ENCODE results near the gene TMCC1.

Gene TMCC1

DNA sequence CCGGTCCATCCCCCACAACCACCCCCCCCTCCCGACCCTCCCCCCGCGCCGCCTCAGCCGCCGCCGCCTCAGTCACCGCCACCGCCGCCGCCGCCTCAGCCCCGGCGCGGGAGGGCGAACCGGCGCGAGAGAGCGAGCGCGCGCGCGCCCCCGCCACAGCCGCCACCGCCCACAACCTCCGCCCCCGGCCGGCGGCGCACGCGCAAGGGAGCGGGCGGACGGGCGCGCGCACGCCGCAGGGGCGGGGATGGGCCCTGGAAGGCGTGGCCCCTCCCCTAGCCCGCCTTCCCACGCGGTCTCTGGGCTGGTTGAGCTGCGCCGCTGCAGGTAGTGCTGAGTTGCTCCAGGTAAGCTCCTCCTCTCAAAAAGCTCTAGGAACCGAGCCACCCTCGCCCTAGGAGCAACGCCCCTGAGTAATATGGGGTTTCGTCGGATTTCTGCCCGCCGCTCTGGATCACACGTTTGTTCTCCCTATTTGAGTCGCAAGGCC lies at the start of gene TMCC1:
TMCC1 (minus strand) TSS at position 131 of the 490 bp plus-strand sequence.
- TF ChIP-seq, protein P1, sequence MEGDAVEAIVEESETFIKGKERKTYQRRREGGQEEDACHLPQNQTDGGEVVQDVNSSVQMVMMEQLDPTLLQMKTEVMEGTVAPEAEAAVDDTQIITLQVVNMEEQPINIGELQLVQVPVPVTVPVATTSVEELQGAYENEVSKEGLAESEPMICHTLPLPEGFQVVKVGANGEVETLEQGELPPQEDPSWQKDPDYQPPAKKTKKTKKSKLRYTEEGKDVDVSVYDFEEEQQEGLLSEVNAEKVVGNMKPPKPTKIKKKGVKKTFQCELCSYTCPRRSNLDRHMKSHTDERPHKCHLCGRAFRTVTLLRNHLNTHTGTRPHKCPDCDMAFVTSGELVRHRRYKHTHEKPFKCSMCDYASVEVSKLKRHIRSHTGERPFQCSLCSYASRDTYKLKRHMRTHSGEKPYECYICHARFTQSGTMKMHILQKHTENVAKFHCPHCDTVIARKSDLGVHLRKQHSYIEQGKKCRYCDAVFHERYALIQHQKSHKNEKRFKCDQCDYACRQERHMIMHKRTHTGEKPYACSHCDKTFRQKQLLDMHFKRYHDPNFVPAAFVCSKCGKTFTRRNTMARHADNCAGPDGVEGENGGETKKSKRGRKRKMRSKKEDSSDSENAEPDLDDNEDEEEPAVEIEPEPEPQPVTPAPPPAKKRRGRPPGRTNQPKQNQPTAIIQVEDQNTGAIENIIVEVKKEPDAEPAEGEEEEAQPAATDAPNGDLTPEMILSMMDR (conservative IDR thresholded peaks at IDR 0.05): no peak
- H3K27ac ChIP-seq: peak within 1 kb of the TSS; percentile 96

DNA sequence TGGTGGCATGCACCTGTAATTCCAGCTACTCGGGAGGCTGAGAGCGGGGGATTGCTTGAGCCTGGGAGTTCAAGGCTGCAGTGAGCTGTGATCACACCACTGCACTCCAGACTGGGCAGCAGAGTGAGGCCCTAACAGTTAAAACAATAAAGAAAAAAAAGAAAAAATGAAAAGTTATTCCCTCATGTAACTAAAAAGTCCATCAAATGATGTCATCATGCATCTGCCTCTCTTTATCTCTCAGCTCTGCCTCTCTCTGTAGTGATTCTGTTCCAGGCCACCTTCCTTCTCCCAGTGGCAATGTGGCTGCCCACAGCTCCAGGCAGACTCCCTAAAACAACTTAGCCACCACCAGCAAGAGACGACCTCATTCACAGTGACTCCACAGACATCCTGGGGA lies 49.5 kb upstream of the TMCC1 start:
- TF ChIP-seq, protein P1 (conservative IDR thresholded peaks at IDR 0.05): no peak
- H3K27ac ChIP-seq: no peak overlapping the region

DNA sequence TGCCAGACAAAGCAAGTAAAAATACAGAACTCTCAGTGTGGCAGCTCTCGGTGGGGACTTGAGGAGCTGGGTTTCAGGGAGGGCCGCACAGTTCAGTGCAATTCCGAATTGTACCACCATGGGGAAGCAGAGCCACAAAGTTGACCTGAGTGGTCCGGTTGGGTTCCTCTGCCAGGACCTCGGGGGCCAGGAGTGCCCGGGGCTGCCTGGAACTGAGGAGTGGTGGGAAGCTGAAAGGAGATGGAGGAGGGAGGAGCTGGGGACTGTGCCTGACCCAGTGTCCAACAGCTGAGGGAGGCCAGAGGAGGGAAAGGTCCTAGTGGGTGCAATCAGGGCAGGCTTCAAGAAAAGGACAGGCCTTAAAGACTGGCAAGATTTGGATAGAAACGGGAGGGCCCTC lies 48.8 kb upstream of the TMCC1 start:
- H3K27ac ChIP-seq: no peak overlapping the region
- TF ChIP-seq, protein P1 (conservative IDR thresholded peaks at IDR 0.05): peak; percentile 82

DNA sequence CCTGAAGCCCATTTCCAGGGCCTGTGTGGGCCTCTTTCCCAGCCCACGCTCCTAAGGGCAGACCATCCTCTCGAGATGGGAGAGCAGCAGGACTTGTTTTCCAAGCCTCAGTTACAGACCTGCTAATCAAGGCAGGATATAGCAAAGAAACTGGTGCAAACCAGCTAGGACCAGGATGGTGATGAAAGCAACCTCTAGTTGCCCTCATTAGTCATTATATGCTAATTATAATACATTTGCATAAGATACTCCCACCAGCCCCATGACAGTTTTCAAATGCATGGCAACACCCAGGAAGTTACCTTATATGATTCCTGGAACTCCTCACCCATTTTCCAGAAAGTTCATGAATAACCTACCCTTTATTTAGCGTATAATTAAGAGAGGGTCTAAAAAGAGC lies 46.6 kb upstream of the TMCC1 start:
- no peak overlapping the region for H3K27ac ChIP-seq
- TF ChIP-seq, protein P1 (conservative IDR thresholded peaks at IDR 0.05): no peak

DNA sequence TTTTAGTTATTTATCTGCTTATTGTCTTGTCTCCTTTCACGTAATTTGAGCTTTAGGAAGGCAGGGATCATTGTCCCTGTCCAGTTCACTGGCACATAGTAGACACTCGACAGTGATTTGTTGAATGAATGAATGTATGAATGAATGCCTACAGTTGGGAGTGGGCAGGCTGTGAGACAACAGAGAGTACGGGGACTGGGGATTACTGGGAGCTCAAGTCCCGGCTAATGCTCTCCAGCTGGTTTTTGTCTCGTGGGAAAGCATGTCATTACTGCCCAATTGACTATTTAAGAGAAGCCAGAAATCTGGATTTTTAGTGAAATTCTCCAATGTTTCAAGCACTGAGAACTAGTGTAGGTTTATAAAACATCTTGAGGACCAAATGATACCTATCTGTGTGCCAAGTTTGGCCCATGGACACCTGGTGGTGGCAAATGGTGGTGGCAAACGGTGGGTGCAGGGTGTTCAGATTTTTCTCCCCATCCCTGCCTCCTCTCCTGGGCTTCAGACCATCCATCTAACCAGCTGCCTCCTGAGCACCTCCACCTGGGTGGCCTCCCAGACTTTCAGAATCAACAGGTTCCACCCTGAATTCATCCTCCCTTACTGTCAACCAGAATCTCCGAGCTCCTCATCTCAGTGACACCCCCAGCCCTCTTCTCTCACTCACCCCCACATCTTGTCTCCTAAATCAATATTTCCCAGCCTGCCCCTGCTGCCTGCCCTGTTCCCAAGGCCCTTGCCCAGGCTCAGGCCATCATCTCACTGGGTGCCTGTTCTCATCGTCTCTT lies 44.8 kb upstream of the TMCC1 start:
- no peak overlapping the region for H3K27ac ChIP-seq
- TF ChIP-seq, protein P1 (conservative IDR thresholded peaks at IDR 0.05): no peak

DNA sequence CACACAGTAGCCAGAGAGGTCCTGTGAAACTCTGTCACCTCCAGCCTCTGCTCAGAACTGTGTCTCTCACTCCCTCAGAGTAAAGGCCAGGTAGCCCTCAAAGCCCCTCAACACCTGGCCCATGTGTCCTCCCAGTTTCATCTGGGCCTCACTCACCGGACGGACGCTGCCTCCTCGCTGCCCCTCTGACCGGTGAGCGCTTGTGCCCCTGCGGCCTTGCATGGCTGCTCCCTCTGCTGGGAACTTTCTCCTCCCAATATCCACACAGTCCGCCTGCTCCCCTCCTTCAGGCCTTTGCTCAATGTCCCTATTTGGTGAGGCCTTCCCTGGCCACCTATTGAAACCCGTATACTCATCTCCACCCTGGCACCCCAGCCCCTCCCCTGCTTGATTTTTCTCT lies 44.2 kb upstream of the TMCC1 start:
- no peak overlapping the region for H3K27ac ChIP-seq
- TF ChIP-seq, protein P1 (conservative IDR thresholded peaks at IDR 0.05): no peak

DNA sequence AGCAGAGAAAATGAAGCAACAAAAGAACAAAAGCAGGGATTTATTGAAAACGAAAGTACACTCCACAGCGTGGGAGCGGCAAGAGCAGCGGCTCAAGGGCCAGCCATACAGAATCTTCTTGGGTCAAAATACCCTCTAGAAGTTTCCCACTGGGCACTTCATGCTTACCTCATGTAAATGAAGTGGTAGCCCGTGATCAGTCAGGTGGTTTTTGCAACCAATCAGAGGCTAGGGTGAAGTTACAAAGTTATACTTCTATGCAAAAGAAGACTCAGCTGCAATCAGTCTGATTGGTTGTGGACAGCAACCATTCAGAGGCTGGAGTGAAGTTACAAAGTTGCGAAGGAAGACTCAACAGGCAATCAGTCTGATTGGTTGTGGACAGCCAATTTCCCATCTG lies 43.2 kb upstream of the TMCC1 start:
- TF ChIP-seq, protein P1 (conservative IDR thresholded peaks at IDR 0.05): no peak
- peak overlapping the region; percentile 45; the same call in 1 of the 2 replicates for H3K27ac ChIP-seq
